ENCODE measurements around the gene IKBKG. TPM values are rescaled to one million over a fixed set of nuclear protein-coding genes. Genes with fewer than 3 reads are reported as not detected.
"Not testable (repeated sequence)": the region's sequence is repeated elsewhere in the genome, so short reads cannot be mapped to it uniquely, and the experiment has no call there.

IKBKG gene
- total RNA-seq, 3 donors from 2014 or later, result 44.3 to 51.6 (median 45.3) TPM

- ATAC-seq (no peak), DNase-seq (no peak)
- H3K36me3 Mint-ChIP-seq (ENCODE audit: insufficient read depth), result no peaks in the 10 kb centered on the region
- no peaks in the 10 kb centered on the region for H3K27me3 Mint-ChIP-seq (ENCODE audit: low read depth)
- no peaks in the 10 kb centered on the region for H3K9me3 Mint-ChIP-seq
- peaks cover 2% of the 10 kb centered on the region for H3K4me1 Mint-ChIP-seq (ENCODE audit: low read depth)
- H3K4me3 Mint-ChIP-seq, result no peak overlapping the region
These were observed 11.5 kb upstream of the IKBKG start for GRCh38 chrX:154535892-154536291.

- no peak for DNase-seq
- Mint-ChIP-seq H3K4me1 (ENCODE audit: low read depth) (peaks cover 28% of the 10 kb centered on the region), H3K4me3 (no peak overlapping the region)
These were observed 8.3 kb upstream of the IKBKG start for GRCh38 chrX:154539077-154539476.

GRCh38 chrX:154540365-154540764, 7.1 kb upstream of the IKBKG start:
- H3K27me3 Mint-ChIP-seq (ENCODE audit: low read depth), result not testable (repeated sequence)
- H3K36me3 Mint-ChIP-seq (ENCODE audit: insufficient read depth), result peaks cover 10% of the 10 kb centered on the region

More at GRCh38 chrX:154539077-154539476, 8.3 kb upstream of the IKBKG start:
- Mint-ChIP-seq H3K36me3 (ENCODE audit: insufficient read depth) (peaks cover 9% of the 10 kb centered on the region), H3K27me3 (ENCODE audit: low read depth) (no peaks in the 10 kb centered on the region), H3K9me3 (no peaks in the 10 kb centered on the region)
- no peak for ATAC-seq

DNA sequence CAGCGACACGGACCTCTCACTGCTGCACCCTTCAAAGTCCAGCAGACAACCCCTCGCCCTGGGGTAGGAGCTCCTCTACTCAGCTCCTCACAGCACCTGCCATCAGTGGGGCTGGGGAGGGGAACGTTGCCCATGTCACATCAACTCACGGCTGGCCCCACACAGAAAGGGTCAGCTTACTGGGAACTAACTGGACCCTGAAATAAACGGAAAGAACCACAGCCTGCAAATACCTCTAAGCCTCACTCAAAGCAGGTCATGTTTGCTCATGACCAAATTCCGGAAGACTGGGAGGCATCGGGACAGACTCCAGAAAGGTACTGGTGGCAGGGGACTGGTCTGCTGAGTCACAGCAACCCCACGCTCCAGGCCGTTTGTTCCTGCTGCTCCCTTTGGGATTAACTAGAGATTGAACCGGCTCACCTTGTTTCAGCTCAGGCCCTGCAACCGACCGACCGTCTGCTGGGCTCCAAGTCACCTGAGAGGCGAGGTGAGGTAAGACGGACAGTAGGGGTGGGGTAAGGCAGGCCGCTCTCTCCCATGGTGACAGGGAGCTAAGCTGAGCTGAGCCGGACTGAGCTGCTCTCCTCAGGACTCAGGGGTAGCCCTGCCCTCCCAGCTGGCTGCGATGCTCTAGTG, 6.4 kb upstream of the IKBKG start:
- Mint-ChIP-seq H3K27me3 (ENCODE audit: low read depth) (no peaks in the 10 kb centered on the region), H3K9me3 (no peaks in the 10 kb centered on the region), H3K36me3 (ENCODE audit: insufficient read depth) (peaks cover 12% of the 10 kb centered on the region), H3K4me3 (no peak overlapping the region), H3K4me1 (ENCODE audit: low read depth) (peaks cover 32% of the 10 kb centered on the region)
- DNase-seq (no peak), ATAC-seq (no peak)

More at GRCh38 chrX:154540365-154540764, 7.1 kb upstream of the IKBKG start:
- peaks cover 31% of the 10 kb centered on the region for H3K4me1 Mint-ChIP-seq (ENCODE audit: low read depth)
- not testable (repeated sequence) for H3K4me3 Mint-ChIP-seq, ATAC-seq, H3K9me3 Mint-ChIP-seq, DNase-seq

- no peaks in the 10 kb centered on the region for H3K27me3 Mint-ChIP-seq (ENCODE audit: low read depth)
- peaks cover 36% of the 10 kb centered on the region for H3K4me1 Mint-ChIP-seq (ENCODE audit: low read depth)
- DNase-seq (no peak), ATAC-seq (no peak)
- H3K36me3 Mint-ChIP-seq (ENCODE audit: insufficient read depth), result peaks cover 13% of the 10 kb centered on the region
- no peaks in the 10 kb centered on the region for H3K9me3 Mint-ChIP-seq
- peak overlapping the region; percentile 84 for H3K4me3 Mint-ChIP-seq
These were observed 5.9 kb upstream of the IKBKG start for GRCh38 chrX:154541589-154541895.

DNA sequence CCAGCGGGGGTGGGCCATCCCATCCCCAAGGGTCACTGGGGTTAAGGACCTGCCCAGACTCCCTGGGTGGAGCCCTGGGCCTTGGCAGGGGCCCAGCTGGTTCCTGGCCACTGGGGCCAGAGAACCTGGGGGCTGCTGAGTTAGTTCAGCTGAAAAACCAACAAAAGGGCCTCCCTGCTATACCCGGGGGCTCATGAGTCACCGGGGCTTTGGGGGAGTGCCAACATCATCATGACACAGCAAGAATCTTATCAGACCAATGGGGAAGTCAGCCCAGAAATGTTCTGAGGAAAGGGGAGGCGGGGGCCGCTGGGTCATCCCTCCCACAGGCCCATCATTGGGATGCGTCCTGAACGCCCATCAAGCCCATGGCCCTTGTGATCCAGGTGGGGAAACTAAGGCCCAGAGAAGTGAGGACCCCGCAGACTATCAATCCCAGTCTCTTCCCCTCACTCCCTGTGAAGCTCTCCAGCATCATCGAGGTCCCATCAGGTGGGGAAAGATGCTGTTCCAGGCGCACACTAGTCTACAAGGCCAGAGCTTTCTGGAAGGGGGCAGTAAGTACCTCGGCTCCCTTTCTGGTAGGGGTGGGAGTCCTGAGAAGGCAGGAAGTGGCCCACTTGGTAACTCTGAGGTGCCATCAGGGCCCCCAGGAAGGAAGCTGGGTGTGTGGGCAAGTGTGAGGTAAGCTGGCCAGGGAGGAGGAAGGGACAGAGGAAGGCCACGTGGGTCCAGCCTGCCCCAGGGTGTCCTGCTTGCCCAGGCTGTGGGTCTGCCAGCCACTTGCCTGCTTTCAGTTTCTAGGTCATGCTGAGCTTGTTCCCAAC, 5.3 kb upstream of the IKBKG start:
- Mint-ChIP-seq H3K36me3 (ENCODE audit: insufficient read depth) (peaks cover 13% of the 10 kb centered on the region), H3K4me3 (peak overlapping the region; percentile 84), H3K9me3 (no peaks in the 10 kb centered on the region), H3K27me3 (ENCODE audit: low read depth) (no peaks in the 10 kb centered on the region), H3K4me1 (ENCODE audit: low read depth) (peaks cover 36% of the 10 kb centered on the region)
- peak; percentile 45 for DNase-seq
- ATAC-seq, result peak; percentile 29 to 36

- Mint-ChIP-seq H3K9me3 (no peaks in the 10 kb centered on the region), H3K4me3 (peak overlapping the region; percentile 84), H3K36me3 (ENCODE audit: insufficient read depth) (peaks cover 14% of the 10 kb centered on the region), H3K27me3 (ENCODE audit: low read depth) (no peaks in the 10 kb centered on the region), H3K4me1 (ENCODE audit: low read depth) (peaks cover 36% of the 10 kb centered on the region)
- DNase-seq (no peak), ATAC-seq (peak in 1 of 2 donors; percentile 2)
These were observed 4.5 kb upstream of the IKBKG start for GRCh38 chrX:154542723-154543424.

DNA sequence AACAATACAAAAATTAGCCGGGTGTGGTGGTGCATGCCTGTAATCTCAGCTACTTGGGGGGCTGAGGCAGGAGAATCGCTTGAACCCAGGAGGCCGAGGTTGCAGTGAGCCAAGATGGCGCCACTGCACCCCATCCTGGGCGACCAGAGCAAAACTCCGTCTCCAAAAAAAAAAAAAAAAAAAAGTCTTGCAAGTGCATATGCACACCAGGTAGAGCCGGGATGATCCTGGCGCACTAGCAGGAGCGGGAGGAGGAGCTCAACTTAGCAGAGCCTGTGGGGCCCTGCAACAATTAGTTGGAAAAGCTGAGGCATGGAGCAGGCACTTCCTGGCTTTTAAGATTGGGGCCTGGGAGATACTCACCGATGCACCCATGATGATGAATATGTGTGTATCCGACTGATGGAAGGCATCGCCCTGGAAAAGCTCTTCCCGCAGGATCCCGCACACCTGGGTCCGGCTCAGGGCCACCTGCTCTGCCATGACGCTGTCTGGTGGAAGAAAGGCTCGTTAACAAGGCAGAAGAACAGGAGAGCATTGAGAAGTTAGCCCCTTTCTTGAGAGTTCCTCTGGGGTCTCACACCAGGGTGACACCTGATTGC, 1.6 kb upstream of the IKBKG start:
- DNase-seq (no peak), ATAC-seq (no peak)
- Mint-ChIP-seq H3K36me3 (ENCODE audit: insufficient read depth) (peaks cover 23% of the 10 kb centered on the region), H3K27me3 (ENCODE audit: low read depth) (no peaks in the 10 kb centered on the region), H3K4me3 (peak overlapping the region; percentile 76), H3K9me3 (no peaks in the 10 kb centered on the region), H3K4me1 (ENCODE audit: low read depth) (peaks cover 52% of the 10 kb centered on the region)

- ATAC-seq, result peak; percentile 69 to 74
- Mint-ChIP-seq H3K27me3 (ENCODE audit: low read depth) (no peaks in the 10 kb centered on the region), H3K36me3 (ENCODE audit: insufficient read depth) (peaks cover 23% of the 10 kb centered on the region), H3K9me3 (no peaks in the 10 kb centered on the region), H3K4me1 (ENCODE audit: low read depth) (peaks cover 50% of the 10 kb centered on the region), H3K4me3 (peak within 1 kb of the TSS; percentile 99)
- DNase-seq, result peak; percentile 73
These were observed 821 bp upstream of the IKBKG start, which contains the start of gene G6PD for GRCh38 chrX:154546354-154547244. Gene G6PD, minus strand, starts transcription at chrX:154546846. Its CDS starts 691 bp downstream, at chrX:154546155.

DNA sequence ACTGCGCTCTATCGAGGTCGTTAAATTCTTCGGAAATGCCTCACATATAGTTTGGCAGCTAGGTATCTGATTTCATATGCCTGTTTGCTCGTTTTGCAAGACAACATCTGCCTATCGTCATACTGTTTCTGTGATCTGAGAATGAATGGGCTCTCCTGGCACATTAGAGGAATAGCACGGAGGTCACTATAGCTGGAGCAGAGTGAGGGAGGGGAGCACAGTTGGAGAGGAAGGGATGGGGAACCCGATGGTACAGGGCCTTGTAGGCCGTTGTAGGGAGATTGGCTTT, 552 bp downstream of the IKBKG start:
- DNase-seq (no peak), ATAC-seq (no peak)
- Mint-ChIP-seq H3K36me3 (ENCODE audit: insufficient read depth) (peaks cover 15% of the 10 kb centered on the region), H3K4me3 (peak overlapping the region; percentile 99), H3K9me3 (no peaks in the 10 kb centered on the region), H3K27me3 (ENCODE audit: low read depth) (no peaks in the 10 kb centered on the region), H3K4me1 (ENCODE audit: low read depth) (peaks cover 45% of the 10 kb centered on the region)

- peak overlapping the region; percentile 99 for H3K4me3 Mint-ChIP-seq
- H3K36me3 Mint-ChIP-seq (ENCODE audit: insufficient read depth), result peaks cover 17% of the 10 kb centered on the region
- no peaks in the 10 kb centered on the region for H3K9me3 Mint-ChIP-seq
- no peaks in the 10 kb centered on the region for H3K27me3 Mint-ChIP-seq (ENCODE audit: low read depth)
- DNase-seq (no peak), ATAC-seq (no peak)
- peaks cover 34% of the 10 kb centered on the region for H3K4me1 Mint-ChIP-seq (ENCODE audit: low read depth)
These were observed 2.3 kb downstream of the IKBKG start for GRCh38 chrX:154549766-154550165.

- not testable (repeated sequence) for H3K27me3 Mint-ChIP-seq (ENCODE audit: low read depth); H3K4me3 Mint-ChIP-seq; H3K9me3 Mint-ChIP-seq; DNase-seq; ATAC-seq
- H3K4me1 Mint-ChIP-seq (ENCODE audit: low read depth), result peaks cover 30% of the 10 kb centered on the region
- peaks cover 15% of the 10 kb centered on the region for H3K36me3 Mint-ChIP-seq (ENCODE audit: insufficient read depth)
These were observed 4.8 kb downstream of the IKBKG start for GRCh38 chrX:154552112-154552806.

DNA sequence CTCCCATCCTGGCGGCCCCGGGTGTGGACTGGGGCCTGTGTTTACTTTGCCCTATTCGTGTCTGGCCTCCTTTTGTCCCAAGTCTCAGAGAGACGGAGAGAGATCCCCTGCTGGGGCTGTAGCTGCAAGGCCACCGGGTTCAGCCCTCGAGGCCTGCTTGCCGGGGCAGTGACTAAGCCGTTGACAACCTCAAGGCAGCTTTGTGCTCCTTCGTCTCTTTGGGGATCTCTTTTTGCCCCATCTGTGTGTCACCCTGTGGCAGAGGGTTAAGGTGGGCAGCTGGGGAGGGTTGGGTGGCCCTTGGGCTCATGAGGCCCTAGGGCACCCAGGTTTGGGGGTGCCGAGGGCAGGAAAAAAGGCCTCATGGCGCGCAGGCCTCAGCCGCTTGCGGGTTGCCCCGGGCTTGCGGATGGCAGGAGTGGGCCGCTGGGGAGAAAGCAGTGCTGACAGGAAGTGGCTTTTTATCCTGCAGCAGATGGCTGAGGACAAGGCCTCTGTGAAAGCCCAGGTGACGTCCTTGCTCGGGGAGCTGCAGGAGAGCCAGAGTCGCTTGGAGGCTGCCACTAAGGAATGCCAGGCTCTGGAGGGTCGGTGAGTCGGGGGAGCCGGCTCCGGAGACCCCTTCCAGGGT, 10.8 kb downstream of the IKBKG start:
- peak; percentile 73 to 83 for ATAC-seq
- not testable (repeated sequence) for H3K9me3 Mint-ChIP-seq; H3K4me3 Mint-ChIP-seq; H3K27me3 Mint-ChIP-seq (ENCODE audit: low read depth); H3K36me3 Mint-ChIP-seq (ENCODE audit: insufficient read depth); H3K4me1 Mint-ChIP-seq (ENCODE audit: low read depth); DNase-seq
